Measurements from ENCODE around the gene TTC28.

Gene TTC28

GRCh38 chr22:27978802-27979201 is 700.8 kb downstream of the TTC28 start:
- no peaks in the 10 kb centered on the region for H3K9me3 ChIP-seq
- no peak overlapping the region for H3K27ac ChIP-seq
- H3K27me3 ChIP-seq = no peaks in the 10 kb centered on the region
- TF ChIP-seq CTCF (IDR thresholded peaks at IDR 0.05) = no peak
- no peaks in the 10 kb centered on the region for H3K4me1 ChIP-seq (ENCODE audit: control insufficient read depth in 1 of 2, insufficient read depth in 1 of 2, low read depth in 1 of 2, low read length in 1 of 2)
- no peaks in the 10 kb centered on the region for H3K36me3 ChIP-seq
- no peak overlapping the region for H3K4me3 ChIP-seq (ENCODE audit: low read depth in 1 of 2, low read length in 1 of 2)

- no peaks in the 10 kb centered on the region for H3K36me3 ChIP-seq
- H3K4me3 ChIP-seq (ENCODE audit: low read depth in 1 of 2, low read length in 1 of 2) = no peak overlapping the region
- H3K9me3 ChIP-seq = no peaks in the 10 kb centered on the region
- no peaks in the 10 kb centered on the region for H3K27me3 ChIP-seq
- no peak overlapping the region for H3K27ac ChIP-seq
- no peaks in the 10 kb centered on the region for H3K4me1 ChIP-seq (ENCODE audit: control insufficient read depth in 1 of 2, insufficient read depth in 1 of 2, low read depth in 1 of 2, low read length in 1 of 2)
- TF ChIP-seq CTCF (IDR thresholded peaks at IDR 0.05) = no peak
These were observed 701.3 kb downstream of the TTC28 start for GRCh38 chr22:27978317-27978716.

- H3K9me3 ChIP-seq = no peaks in the 10 kb centered on the region
- H3K4me3 ChIP-seq (ENCODE audit: low read depth in 1 of 2, low read length in 1 of 2) = no peak overlapping the region
- H3K36me3 ChIP-seq = no peaks in the 10 kb centered on the region
- H3K27me3 ChIP-seq = no peaks in the 10 kb centered on the region
- no peak for TF ChIP-seq CTCF (IDR thresholded peaks at IDR 0.05)
- H3K4me1 ChIP-seq (ENCODE audit: control insufficient read depth in 1 of 2, insufficient read depth in 1 of 2, low read depth in 1 of 2, low read length in 1 of 2) = no peaks in the 10 kb centered on the region
- H3K27ac ChIP-seq = no peak overlapping the region
These were observed 703.1 kb downstream of the TTC28 start for GRCh38 chr22:27976586-27976985.

GRCh38 chr22:27975381-27976013 is 704.1 kb downstream of the TTC28 start:
- H3K27ac ChIP-seq = no peak overlapping the region

GRCh38 chr22:27973846-27974245 is 705.8 kb downstream of the TTC28 start:
- Histone ChIP-seq H3K9me3 (no peaks in the 10 kb centered on the region), H3K4me1 (ENCODE audit: control insufficient read depth in 1 of 2, insufficient read depth in 1 of 2, low read depth in 1 of 2, low read length in 1 of 2) (no peaks in the 10 kb centered on the region), H3K4me3 (ENCODE audit: low read depth in 1 of 2, low read length in 1 of 2) (no peak overlapping the region), H3K36me3 (no peaks in the 10 kb centered on the region), H3K27ac (no peak overlapping the region), H3K27me3 (no peaks in the 10 kb centered on the region)
- no peak for TF ChIP-seq CTCF (IDR thresholded peaks at IDR 0.05)

More at GRCh38 chr22:27975381-27976013, 704.1 kb downstream of the TTC28 start:
- H3K4me3 ChIP-seq (ENCODE audit: low read depth in 1 of 2, low read length in 1 of 2) = no peak overlapping the region
- H3K36me3 ChIP-seq = no peaks in the 10 kb centered on the region
- H3K9me3 ChIP-seq = no peaks in the 10 kb centered on the region
- H3K4me1 ChIP-seq (ENCODE audit: control insufficient read depth in 1 of 2, insufficient read depth in 1 of 2, low read depth in 1 of 2, low read length in 1 of 2) = no peaks in the 10 kb centered on the region
- TF ChIP-seq CTCF (IDR thresholded peaks at IDR 0.05) = no peak
- H3K27me3 ChIP-seq = no peaks in the 10 kb centered on the region

All from neutrophil (primary cell).